NCI-H1092 (cell line): ENCODE measurements around the gene TMEM134.

Experiments
- DNase-seq: peaks from one replicate; lab custom pipeline; 2025; lab: John Stamatoyannopoulos, UW

The TMEM134 gene

DNA sequence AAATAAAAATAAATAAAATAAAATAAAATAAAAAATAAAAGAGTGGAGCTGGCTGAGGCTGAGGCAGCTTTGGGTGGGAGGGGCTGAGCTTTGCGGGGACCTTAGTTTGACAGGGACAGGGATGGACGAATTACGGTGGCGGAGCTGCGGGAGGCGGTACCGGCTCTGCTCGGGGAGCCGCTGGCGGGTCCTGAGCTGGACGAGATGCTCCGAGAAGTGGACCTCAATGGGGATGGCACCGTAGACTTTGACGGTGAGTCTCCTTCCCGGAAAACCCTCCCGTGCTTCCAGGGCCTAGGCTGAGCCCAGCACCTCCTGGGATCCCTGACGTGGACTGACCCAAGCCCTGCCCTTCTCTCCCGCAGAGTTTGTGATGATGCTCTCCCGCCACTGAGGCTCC lies 10.8 kb downstream of the TMEM134 start:
- DNase-seq, result no peak

DNA sequence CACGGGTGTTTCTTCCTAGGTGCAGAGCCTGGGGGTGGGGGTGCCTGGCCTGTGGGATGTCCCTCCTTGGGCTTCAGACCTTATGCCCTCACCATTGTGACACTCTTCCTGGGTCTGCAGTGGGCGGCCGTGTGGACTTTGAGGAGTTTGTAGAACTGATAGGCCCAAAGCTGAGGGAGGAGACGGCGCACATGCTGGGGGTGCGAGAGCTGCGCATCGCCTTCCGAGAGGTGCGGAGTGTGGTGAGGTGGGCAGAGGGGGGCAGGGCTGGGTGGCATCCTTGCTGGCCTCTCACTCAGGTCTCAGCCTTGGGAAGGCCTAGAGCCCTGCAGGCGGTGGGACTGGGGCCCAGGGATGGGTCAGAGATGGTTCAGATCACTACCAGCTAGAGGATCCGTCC lies 11.6 kb downstream of the TMEM134 start:
- DNase-seq, result no peak

DNA sequence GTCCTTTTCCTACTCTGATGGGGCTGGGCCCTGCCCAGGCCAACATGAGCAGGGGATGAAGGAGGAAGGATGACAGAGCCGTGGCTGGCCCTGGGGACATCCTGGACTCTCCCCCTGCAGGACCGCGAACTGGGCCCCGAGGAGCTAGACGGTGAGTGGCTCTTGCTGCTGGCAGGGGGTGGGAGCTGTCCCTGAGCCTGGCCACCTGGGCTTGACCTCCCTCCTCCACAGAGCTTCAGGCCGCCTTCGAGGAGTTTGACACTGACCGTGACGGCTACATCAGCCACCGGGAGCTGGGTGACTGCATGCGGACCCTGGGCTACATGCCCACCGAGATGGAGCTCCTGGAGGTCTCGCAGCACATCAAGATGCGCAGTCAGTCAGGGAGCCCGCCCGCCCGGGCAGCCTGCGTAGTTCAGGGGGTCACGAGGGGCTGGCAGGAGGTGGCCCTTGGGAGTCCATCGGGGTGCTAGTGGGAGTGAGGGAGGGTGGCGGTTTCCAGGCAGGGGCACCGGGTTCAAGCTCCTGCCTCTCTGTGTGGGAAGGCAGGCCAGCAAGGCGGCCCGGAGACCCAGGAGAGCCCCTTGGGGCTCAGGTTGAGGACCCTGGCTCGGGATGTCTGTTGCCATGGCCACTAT lies 12.9 kb downstream of the TMEM134 start:
- DNase-seq, result no peak

DNA sequence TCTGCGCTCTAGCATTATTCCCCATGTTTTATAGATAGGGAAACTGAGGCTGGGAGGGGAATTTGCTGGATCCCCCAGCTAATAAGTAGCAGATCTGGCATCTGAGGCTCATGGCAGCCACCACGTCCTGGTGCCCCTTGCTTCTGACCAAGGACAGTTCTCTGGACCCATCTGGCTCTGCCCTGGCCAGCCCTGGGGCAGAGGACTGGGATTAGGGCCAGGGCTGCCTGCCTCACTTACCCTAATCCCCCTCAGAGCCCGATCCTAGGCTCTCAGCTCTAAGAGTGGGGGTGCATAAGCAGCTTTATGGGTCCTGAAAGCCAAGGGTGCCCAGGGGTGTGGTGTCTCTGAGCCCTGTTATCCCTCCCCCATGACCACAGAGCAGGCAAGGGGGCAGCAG lies 14.0 kb downstream of the TMEM134 start, which contains the start of gene CABP4:
Gene CABP4 (plus strand): TSS at position 301 of the 400 bp plus-strand sequence. CDS start 70 bp downstream, at position 371.
- DNase-seq, result no peak

DNA sequence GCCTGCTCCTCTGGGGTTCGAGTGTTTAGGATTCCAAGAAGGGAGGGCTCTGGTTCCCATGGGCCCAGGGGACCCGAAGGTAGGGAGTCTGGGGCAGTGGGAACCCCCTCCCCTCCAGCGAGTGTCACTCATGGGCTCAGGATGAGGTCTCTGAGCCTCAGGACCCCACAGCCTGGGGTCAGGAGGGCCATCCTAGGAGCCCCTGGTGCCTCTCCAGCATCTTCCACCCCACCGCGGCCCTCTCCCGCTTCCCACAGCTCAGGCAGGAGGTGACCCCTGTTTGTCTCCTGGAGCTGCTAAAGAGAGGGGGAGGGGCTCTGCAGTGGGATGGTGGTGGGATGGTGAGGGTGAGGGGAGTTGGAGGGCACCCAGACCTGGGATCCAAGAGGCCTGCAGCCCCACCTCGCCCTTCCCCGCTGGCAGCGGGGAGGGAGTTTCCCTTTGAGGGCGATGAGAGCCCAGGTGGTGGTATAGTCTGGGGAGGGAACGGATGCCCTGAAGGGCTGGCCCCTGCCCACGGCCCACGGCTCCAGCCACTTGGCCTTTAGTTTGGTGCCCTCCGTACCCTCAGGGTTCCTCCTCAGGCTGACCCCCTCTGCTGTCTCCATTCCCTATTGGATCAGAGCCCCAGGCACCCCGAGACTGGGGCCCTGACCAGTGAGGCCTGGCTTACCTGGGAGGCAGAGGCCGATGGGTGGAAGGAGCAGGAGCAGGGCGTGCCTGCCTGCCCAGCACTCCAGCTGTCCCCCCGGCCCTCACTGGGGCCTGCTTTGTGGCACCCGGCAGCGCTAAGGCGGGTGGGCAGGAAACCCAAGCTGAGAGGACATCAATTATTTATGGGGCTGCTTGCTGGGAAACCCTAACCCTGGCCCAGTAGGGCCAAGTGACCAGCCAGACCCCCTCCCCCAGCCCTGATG lies 15.0 kb downstream of the TMEM134 start:
- DNase-seq, result no peak

DNA sequence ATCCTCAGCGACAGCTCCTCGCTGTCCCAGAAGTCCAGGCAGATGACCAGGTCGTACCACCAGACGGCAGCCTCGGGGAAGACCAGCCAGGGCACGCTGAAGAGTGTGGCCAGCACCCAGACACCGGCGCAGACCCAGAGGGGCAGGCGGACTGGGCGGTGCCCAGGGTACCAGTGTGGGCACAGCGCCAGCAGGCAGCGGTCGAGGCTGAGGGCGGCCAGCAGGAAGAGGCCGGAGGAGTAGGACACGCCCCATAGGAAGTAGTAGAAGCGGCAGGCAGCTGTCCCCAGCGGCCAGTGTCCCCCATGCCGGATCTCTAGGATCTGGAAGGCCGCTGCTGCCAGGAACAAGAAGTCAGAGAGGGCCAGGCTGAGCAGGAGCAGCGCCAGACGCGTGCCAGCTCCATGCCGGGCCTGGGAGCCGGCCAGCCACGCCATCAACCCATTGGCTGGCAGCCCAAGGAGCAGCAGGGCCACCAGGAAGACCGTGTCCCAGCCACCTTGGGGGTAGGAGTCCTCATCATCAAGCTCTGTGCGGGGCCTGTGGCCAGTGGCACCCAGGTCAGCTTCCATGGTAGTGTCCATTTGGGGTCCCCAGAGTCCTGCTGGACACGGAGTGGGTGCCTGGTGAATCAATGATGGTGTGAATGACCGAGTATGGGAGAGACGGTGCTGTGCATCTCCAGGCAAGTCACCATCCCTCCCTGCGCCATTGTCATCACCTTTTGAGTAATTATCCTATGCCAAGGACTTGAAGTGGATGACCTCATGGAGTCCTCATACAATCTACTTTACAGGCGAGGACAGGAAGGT lies 16.7 kb downstream of the TMEM134 start, which contains the start of gene GPR152:
Gene GPR152 (minus strand): TSS at position 589 of the 812 bp plus-strand sequence. CDS start 5 bp downstream, at position 584.
- peak; percentile 19 for DNase-seq

DNA sequence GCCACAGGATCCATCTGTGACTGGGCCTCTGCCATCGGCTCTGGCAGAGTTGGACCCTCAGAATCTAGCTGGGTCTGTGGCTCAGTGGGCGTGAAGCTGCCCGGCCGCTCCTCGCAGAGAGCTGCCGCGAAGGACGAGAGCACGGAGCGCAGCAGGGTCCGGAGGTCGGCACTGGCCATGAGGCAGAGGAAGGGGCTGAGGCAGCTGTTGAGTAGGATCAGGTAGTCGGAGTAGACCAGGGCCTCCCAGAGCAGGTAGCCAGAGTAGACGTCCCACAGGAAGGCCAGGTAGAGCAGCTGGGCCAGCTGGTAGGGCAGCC lies 17.4 kb downstream of the TMEM134 start:
- DNase-seq, result no peak

DNA sequence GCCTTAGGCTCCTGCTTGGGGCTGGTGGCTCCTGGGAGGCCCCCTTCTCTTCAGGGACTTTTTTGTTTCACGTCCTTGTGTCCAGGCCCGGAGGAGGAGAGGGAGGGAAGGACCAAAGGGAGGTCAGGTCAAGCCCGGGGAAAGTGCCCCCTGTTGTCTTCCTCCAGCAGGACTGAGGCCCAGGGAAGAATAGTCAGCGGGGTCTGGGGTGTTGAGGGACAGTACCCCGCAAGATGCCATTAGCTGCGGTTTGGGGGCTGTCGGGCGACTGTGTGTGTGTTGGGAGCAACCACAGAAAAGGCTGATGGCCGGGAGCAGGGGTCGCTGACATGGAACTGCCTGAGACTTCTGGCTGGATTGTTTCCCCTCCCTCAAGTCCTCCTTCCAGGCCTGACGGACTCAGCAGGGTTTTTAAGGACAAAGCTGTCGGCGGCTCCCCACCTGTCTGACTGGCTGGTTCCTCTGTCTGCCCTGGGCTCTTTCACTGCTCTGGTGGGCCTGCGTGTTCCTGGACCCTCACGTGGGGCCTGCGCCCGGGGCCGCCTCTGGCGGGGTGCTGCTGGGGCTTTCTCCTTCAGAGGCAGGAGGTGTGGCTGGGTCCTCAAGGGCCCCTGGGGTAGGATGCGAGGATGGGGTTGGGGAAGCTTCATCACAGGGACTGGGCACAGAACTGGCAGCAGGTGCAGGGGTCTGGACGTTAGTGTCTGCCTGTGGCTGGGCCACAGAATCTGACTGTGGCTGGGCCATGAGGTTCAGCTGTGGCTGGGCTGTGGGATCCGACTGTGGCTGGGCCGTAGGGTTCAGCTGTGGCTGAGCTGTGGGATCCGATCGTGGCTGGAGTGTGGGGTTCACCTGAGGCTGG lies 18.0 kb downstream of the TMEM134 start:
- DNase-seq, result no peak

DNA sequence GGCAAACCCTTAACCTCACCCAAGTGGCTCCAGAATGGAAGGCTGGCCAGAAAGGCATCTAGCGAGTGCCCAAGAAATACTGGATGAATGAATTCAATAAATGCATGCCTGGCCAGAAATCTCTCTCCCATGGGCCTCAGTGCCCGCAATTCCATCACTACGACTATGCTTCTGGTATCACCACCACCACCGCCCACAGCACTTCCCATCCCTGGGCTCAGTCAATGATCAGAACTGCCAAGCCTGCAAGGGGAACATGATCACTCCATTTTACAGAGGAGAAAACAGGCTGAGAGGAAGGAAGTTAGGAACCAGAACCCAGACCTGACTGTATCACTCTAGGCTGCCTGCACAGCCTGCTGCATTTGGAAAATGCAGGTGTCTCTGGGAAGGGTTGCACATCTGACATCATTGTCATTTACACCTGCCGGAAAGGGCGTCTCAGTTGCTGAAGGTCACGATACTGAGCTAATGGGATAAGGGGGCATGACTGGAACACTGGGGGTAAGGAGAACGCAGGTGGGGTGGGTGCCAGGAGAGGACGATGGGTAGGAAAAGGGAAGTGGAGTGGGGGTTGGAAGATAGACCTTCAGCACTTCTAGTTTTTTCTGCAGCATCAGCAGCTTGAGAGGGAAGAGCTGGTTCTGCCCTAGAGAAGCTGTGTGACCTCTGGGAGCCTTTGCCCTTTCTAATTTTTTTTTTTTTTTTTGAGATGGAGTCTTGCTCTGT lies 19.8 kb downstream of the TMEM134 start:
- DNase-seq, result no peak

DNA sequence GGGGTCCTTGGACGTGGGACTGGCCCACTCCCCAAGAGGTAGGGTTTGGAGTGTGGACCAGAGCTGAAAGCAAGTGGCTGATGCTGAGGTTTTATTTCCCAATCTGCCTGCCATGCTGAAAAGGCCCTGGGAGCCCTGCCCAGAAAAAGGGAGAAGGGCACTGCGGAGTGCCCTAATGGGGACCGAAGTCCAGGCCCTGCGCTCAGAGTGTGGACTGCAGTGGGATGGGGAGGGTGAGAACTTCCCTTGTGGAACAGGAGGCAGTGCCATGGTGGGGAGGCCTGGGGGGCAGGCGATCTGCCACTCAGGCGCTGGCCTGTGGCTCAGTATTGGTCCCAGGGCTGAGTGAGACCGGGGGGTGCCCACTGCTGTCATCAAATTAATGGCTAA lies 20.8 kb downstream of the TMEM134 start:
- no peak for DNase-seq

DNA sequence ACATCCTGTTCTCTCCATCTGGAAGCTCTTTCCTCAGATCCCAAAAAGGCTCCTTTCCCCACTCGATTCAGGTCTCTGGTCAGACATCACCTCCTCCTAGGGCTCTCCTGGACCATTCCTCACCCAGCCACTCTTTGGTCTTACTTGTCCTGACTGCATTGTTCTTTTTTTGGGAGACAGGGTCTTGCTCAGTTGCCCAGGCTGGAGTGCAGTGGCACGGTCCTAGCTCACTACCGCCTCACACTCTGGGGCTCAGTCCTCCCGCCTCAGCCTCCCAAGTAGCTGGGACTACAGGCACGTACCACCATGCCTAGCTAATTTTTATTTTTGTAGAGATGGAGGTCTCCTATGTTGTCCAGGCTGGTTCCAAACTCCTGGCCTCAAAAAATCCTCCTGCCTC lies 23.5 kb downstream of the TMEM134 start:
- DNase-seq, result no peak

DNA sequence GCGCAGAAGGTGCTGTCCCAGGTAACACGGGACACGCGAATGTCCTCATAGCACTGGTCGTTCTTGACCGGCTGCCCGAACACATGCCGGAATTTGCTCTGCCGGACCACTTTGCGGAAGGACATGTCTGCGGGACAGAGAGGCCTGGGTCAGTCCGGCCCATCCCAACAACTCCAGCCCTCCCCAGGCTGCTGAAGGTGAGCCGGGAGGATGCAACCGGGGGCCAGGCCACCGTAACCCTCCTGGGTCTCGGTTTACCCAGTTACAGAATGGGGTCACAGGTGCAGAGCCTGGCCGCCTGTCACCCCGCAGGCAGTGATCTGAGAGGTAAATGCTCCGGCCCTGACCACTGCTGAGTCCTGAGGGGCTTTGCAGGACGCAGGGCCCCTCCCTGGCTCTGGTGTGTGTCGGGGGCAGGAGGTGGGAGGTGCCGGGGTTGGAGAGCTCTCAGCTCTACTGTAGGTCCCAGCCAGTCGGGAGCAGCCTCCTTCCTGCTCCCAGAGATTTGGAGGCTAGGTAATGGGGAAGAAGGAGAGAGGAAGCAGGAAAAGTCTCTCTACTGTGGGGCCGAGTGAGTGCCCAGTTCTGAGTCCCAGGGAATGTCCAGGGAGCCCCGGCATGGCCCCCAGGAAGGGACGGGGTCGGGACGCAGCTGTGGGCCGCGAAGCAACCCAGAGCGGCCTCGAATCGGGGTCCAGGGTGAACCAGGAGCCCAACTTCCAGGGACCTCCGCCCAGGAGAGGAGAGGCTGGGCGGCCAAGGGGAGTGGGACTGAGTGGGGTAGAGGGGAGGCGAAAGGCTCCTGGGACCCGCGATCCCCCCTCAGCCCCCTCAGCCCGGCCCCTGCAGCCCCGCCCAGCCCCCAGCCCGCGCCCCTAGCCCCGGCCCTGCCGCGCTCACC lies 26.3 kb downstream of the TMEM134 start:
- DNase-seq, result no peak

DNA sequence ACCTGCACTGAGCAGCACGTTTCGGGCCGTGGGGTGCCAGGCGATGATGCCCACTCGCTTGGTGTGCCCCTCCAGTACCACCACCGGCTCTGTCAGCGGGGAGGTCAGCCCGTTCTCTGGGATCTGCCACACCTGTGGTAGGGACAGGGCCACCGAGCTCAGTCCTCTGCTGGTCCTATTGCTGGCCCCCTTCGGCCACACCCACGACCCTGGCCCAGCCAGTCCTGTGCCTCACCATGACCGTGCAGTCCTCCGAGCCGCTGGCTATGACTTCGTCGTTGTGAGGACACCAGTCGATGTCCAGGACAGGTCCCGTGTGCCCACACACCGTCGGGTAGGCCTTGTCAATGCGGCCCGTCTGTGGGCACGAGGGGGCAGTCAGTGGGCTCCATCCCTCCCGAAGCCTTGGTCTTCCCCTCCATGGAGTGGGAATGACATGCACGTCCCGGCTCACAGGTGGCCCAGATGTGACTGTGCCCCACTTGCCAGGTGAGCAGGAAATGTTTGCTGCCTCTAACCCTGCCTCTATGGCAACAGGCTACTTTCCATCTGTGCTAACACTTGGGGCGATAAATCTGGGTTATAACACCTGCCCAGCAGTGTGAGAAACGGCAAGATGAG lies 27.2 kb downstream of the TMEM134 start:
- no peak for DNase-seq

DNA sequence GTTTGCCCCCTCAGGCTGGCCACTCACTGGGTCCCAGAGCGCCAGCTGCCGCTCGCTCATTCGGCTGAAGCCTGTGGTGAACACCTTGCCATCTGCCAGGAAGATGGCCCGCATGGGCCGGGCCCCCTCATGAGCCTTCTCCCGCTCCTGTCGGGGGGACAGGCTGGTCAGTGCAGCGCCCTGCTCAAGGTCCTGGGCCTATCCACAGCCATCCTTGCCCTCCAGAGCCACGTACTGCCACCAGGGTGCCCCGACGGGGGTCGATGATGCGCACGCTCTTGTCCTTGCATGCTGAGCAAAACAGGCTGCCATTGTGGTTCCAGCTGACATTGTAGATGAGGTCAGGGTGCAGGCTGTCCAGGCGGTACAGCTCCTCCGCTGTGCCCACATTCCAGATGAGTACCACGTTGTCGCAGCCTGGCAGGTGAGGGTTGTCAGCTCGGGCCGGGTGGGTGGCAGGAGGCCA lies 27.9 kb downstream of the TMEM134 start:
- DNase-seq, result no peak

DNA sequence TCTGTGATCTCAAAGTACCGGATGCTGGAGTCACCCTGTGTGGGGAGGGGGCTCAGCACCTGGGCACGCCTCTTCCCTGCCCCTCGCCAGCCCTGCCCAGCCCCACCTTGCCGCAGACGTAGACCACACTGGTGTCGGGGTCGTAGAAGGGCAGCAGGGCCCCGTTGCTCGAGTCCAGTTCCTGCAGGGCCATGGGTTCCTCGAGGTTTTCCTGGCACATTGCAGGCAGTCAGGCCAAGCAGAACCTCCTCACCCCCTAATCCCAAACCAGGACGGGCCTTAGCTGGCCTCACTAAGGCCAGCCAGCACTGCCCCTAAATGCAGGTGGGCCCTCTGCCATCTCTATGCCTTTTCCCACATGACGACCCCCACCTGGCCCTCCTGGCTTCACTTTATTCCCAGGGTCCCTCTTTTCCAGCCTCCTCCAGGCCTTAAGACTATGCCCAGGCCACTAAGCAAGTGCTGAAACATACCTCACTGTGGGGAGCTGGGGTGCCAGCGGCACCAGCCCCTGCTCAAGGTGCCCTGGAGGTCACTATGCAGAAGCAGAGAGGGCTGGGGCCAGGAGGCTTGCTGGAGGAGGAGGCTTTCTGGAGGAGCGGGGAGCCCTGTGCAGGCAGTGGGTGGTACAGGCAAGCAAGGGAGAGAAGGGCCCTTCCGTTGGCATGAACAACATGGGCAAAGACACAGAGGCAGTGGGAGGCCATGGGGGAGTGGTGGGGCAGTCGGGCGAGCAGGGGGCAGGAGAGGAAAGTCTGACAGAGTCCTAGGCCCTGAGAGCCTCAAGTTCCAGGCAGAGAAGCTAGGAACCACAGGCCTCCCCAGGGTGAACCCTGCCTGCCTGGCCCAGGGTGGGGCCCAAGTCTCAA lies 28.6 kb downstream of the TMEM134 start:
- no peak for DNase-seq

DNA sequence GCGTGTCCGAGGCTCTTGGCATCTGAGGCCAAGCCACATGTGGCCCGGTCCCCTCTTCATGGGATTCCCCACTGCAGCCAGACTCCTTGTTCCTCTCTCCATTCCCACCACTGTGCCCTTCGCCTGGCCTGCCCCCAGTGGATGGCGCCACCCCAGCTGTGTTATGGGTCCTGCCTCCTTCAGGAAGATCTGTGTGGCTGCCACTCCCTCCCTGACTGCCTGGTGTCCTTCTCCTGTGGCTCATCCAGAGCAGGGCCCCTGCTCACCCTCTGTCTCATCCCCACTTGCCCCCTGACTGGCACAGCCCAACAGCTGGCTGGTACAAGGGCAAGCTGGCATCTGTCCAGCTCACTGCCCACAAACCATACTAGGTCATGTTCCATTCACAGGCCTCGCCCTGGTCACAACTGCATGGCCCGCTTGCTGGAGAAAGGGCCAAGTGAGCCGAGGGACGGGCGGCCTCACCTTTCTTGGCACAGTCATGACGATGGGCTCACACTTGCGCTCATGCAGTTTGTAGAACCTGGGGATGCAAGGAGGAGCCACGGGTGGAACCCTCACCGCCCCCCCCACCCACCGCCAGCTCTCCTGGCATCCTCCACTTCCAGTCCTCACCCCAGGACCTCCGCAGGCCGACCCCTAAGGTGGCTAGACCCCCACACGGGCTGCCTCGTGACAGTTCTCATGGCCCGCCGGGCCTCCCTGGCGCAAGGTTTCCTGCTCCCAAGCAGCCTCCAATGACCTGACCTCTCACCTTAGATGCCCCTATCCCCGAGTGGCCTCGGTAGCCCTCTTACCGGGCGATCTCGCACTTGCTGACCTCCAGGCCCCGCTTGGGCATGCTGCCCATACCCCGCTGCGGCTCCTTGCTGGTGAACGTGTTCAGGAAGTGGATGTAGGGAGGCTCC lies 29.5 kb downstream of the TMEM134 start:
- no peak for DNase-seq
